HG03432 (cell line): ENCODE measurements around the gene KCTD16.

Experiments
- ATAC-seq: cut with Tn5 transposase; IDR thresholded peaks from one replicate; pipeline ENCODE4 v1.9.1; 2021; ENCODE audit warnings: mild to moderate bottlenecking, moderate library complexity; ENCODE audit not compliant: unreplicated experiment

KCTD16 gene

GRCh38 chr5:144170276-144171024 lies at the start of gene KCTD16, which contains the start of gene YIPF5:
Gene KCTD16, plus strand, starts transcription at chr5:144170873.
Gene YIPF5, minus strand, starts transcription at chr5:144170659. Its CDS starts 704 bp downstream, at chr5:144169955.
- ATAC-seq: peak; percentile 99

GRCh38 chr5:144121577-144121976 lies 49.1 kb upstream of the KCTD16 start:
- no peak for ATAC-seq

GRCh38 chr5:144122081-144122480 lies 48.6 kb upstream of the KCTD16 start:
- ATAC-seq: no peak

- ATAC-seq: no peak
Observed at GRCh38 chr5:144122641-144123040, 48.0 kb upstream of the KCTD16 start.

GRCh38 chr5:144125163-144125726 lies 45.4 kb upstream of the KCTD16 start:
- no peak for ATAC-seq

- no peak for ATAC-seq
Observed at GRCh38 chr5:144126707-144127106, 44.0 kb upstream of the KCTD16 start.

GRCh38 chr5:144128844-144129243 lies 41.8 kb upstream of the KCTD16 start:
- no peak for ATAC-seq

GRCh38 chr5:144130306-144130705 lies 40.4 kb upstream of the KCTD16 start:
- no peak for ATAC-seq

GRCh38 chr5:144131261-144131660 lies 39.4 kb upstream of the KCTD16 start:
- ATAC-seq: no peak

- ATAC-seq: no peak
Observed at GRCh38 chr5:144133050-144133633, 37.5 kb upstream of the KCTD16 start.

- ATAC-seq: no peak
Observed at GRCh38 chr5:144134194-144134826, 36.4 kb upstream of the KCTD16 start.

- no peak for ATAC-seq
Observed at GRCh38 chr5:144135113-144135762, 35.4 kb upstream of the KCTD16 start.

GRCh38 chr5:144139586-144139985 lies 31.1 kb upstream of the KCTD16 start:
- ATAC-seq: no peak

- peak; percentile 3 for ATAC-seq
Observed at GRCh38 chr5:144141585-144141984, 29.1 kb upstream of the KCTD16 start.

GRCh38 chr5:144142139-144142823 lies 28.4 kb upstream of the KCTD16 start:
- ATAC-seq: peak; percentile 98

GRCh38 chr5:144142824-144143162 lies 27.9 kb upstream of the KCTD16 start:
- ATAC-seq: no peak

GRCh38 chr5:144143625-144144024 lies 27.0 kb upstream of the KCTD16 start:
- no peak for ATAC-seq

- ATAC-seq: no peak
Observed at GRCh38 chr5:144144956-144145751, 25.5 kb upstream of the KCTD16 start.

GRCh38 chr5:144151026-144151425 lies 19.6 kb upstream of the KCTD16 start:
- ATAC-seq: no peak

- no peak for ATAC-seq
Observed at GRCh38 chr5:144156767-144157171, 13.9 kb upstream of the KCTD16 start.
